Dermis microvascular lymphatic vessel endothelial cell (primary cell): Measurements from ENCODE around the gene BRIP1. TPM values are rescaled to one million over a fixed set of nuclear protein-coding genes. Genes with fewer than 3 reads are reported as not detected.
"Not testable (repeated sequence)": the region's sequence is repeated elsewhere in the genome, so short reads cannot be mapped to it uniquely, and the experiment has no call there.

Source experiments
- DNase-seq, 2 donors: peaks; one replicate each; pipeline versions ENCODE4 v3.0.0 to v3.0.0-alpha.2; 2010; ENCODE audit warnings: low read depth in 2 of 2
- total RNA-seq: library from RNA; depleted of rRNA; stranded (reverse); fragments of >200 nt; gene quantifications from 2 replicates; pipeline ENCODE4 v1.2.1, GENCODE V29; 2014

BRIP1 gene
- total RNA-seq, 1 donor from 2014 or later, result 6.4 TPM

GRCh38 chr17:61731330-61731729, 132.0 kb downstream of the BRIP1 start:
- DNase-seq, result peak in 1 of 2 donors; percentile 36

DNA sequence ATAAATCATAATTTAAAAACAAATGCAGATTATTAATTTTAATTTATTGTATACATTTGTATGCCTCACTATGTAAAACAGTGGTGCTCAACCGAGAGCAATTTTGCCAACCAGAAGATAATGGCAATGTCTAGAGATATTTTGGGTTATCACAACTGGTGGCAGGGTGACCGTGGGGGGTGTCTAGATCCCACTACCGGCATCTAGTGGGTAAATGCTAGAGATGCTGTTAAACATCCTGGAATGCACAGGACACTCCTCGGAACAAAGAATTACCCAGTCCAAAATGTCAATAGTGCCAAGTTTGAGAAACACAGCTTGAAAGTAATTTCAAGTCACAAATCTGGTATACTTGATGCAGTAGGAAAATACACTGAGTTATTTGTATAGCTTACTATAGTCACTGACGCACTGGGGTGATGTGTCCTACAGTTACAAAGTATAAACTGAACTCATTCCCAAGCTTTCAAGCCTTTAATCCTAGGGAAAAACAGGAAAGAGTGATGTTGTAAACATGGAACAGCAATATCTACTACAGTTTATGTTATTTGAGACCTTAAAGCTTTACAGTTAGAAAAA, 133.5 kb downstream of the BRIP1 start:
- no peak for DNase-seq

DNA sequence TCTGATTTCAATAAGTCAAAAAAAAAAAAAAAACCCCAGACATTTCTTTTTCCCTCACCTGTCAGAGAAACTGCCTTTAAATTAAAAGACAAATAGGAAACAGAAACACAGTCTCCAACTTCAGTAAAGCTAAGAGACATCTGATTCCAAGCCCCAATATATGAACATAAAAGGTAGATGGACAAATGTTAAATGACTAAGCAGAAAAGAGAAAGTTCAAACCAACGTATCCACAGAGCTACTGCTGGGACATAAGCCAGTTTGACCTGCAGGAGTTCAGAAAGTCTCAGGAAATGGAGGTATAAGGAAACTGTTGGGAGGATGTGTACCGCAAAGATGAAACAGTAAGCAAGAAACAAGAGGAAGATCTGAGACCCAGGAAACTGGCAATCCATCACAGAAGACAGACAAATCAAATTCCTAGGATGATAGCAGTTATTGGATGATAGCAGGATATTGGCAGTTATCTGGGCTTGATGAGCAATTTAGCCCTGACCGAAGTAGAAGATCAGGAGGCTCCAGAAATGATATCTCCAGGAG, 135.0 kb downstream of the BRIP1 start:
- no peak for DNase-seq

- DNase-seq, result not testable (repeated sequence)
These were observed 135.5 kb downstream of the BRIP1 start for GRCh38 chr17:61727798-61728197.

GRCh38 chr17:61726977-61727376, 136.4 kb downstream of the BRIP1 start:
- DNase-seq, result no peak

GRCh38 chr17:61724777-61725176, 138.6 kb downstream of the BRIP1 start:
- DNase-seq, result no peak

DNA sequence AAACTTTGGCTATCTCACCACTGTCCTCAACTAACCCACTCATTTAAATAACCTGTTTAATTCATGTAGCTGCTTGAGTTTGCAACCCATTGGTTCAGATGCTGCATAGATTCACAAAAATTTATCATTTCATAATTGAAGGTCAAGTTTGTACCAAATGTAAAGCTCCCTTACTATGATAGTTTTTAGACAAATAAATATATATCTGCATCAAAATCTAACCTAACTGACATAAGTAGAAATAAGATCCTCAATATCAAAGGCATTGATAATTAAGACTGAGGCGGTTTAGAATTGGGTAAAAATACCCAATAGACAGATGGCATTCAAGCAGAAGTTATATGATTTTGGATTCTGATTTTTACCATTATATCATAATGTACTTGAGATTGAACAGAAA, 139.4 kb downstream of the BRIP1 start:
- DNase-seq, result no peak

GRCh38 chr17:61723183-61723582, 140.1 kb downstream of the BRIP1 start:
- no peak for DNase-seq

DNA sequence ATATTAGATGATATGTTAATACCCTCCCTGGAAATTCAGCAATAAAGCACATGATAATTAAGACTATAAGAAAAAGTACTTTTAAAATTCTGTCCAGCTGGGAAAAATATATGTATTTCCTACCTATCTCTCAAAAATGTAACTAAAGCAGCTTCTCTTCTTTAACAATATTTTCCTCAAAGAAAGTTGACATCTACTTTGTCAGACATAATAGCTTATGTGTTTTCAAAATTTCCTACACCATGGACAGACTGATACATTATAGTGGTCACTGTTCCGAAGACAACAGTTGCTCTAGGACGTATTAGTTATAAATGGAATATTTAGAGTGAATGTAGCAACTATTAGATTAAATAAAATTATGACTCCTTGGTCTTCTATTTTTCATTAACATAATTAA, 140.9 kb downstream of the BRIP1 start:
- DNase-seq, result no peak

GRCh38 chr17:61720016-61720795, 143.1 kb downstream of the BRIP1 start:
- DNase-seq, result no peak

- not testable (repeated sequence) for DNase-seq
These were observed 144.1 kb downstream of the BRIP1 start for GRCh38 chr17:61719220-61719619.

DNA sequence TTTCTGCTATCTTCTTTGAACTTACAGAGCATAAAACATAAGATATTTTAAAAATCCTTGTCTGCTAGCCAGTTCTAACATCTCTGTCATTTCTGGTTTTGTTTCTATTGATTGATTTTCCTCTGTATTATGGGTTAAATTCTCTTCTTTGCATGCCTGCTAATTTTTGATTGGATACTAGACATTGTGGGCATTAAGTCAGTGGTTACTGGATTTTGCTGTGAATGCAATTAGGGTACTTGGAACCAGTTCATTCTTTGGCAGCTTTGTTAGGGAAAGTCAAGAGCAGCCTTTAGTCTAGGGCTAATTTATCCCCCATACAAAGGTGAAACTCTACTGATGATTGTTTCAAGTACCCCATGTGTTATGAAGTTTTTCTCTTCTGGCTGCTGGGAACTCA, 145.3 kb downstream of the BRIP1 start:
- no peak for DNase-seq

DNA sequence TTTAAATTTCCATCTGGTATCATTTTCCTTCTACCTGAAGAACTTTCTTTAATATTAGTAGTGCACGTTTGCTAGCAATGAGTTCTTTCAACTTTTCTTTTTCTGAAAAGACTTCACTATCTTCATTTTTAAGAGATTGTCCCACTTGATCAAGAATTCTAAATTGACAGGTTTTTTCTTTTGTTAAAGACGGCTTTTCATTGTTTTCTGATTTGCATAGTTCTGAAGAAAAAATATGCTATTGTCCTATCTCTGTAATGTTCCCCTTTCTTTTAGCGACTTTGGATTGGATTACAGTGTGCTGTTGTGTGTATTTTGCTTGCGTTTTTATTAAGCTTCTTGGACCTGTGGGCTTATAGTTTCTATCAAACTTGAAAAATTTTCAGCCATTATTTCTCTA, 146.0 kb downstream of the BRIP1 start:
- no peak for DNase-seq

- DNase-seq, result no peak
These were observed 147.0 kb downstream of the BRIP1 start for GRCh38 chr17:61716225-61716829.

DNA sequence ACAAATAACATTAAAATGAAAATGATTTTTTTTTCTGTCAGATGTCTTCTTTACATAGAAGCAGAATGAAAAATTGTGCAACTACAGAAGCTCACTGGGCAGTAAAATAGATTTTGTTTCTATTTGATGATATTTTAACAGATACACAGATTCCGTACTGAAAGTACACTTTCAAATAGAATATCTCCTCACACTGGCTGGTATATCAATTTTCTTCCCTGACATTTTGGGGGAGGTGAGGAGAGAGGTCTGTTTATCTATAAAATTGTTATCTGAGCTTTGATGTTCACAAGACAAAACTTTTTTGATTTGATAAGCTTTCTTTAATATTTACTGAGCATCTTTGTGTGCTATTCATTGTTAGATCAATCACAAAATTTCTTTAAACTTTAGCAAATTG, 148.0 kb downstream of the BRIP1 start:
- DNase-seq, result no peak

DNA sequence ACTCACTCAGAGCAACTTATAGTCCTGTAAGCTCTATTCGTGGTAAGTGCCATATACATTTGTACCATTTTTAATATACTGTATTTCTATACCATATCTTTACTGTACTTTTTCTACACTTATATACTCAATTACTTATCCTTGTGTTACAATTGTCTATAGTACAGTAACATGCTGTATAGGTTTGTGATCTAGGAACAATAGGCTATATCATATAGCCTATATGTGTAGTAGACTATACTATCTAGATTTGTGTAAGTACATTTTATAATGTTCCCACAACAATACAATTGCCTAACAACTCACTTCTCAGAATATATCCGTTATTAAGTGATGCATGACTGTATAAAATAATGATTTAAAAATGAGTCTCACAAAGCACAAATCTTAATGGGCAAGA, 149.0 kb downstream of the BRIP1 start:
- DNase-seq, result no peak

DNA sequence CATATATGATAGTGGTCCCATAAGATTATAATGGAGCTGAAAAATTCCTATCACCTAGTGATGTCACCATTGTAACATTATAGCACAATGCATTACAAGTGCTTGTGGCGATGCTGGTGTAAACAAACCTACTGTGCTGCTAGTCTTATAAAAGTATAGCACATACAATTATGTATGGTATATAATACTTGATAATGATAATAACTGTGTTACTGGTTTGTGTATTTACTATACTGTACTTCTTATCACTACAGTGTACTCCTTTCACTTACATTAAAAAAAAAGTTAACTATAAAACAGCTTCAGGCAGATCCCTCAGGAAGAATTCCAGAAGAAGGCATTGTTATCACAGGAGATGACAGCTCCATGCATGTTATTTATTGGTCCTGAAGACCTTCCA, 150.3 kb downstream of the BRIP1 start:
- DNase-seq, result no peak

- DNase-seq, result no peak
These were observed 152.8 kb downstream of the BRIP1 start for GRCh38 chr17:61710546-61710945.

GRCh38 chr17:61709567-61709966, 153.8 kb downstream of the BRIP1 start:
- no peak for DNase-seq

- no peak for DNase-seq
These were observed 158.3 kb downstream of the BRIP1 start for GRCh38 chr17:61704935-61705449.

DNA sequence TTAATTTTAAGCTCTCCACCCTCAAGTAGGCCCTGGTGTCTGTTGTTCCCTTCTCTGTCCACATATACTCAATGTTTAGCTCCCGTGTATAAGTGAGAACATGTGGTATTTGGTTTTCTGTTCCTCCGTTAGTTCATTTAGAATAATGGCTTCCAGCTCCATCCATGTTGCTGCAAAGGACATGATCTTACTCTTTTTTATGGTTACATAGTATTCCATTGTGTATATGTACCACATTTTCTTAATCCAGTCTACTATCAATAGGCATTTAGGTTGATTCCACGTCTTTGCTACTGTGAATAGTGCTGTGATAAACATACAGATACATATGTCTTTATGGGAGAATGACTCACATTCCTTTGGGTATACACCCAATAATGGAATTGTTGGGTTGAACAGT, 160.9 kb downstream of the BRIP1 start:
- DNase-seq, result no peak

DNA sequence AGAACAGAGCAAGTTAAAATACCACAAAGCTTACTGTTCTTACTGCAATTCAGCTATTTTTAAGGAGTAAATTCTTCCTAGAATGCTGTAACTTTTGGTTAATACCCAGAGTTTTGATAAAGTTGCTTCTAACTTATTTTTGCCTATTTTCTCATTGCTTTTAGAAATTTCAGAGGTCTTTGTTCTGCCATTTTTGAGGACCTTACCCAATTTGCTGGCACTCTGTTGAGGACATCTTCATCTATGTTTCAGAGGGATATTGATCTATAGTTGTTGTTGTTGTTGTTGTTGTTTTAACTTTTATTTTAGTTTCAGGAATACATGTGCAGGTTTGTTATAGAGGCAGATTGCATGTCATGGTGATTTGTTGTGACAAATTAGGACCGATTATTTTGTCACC, 161.3 kb downstream of the BRIP1 start:
- DNase-seq, result no peak
